ENCODE data around the gene MDN1.
A peak's percentile ranks its signal among the peaks of the same experiment; 100 is the strongest.
"Not testable (repeated sequence)": the region's sequence is repeated elsewhere in the genome, so short reads cannot be mapped to it uniquely, and the experiment has no call there.

The MDN1 gene

DNA sequence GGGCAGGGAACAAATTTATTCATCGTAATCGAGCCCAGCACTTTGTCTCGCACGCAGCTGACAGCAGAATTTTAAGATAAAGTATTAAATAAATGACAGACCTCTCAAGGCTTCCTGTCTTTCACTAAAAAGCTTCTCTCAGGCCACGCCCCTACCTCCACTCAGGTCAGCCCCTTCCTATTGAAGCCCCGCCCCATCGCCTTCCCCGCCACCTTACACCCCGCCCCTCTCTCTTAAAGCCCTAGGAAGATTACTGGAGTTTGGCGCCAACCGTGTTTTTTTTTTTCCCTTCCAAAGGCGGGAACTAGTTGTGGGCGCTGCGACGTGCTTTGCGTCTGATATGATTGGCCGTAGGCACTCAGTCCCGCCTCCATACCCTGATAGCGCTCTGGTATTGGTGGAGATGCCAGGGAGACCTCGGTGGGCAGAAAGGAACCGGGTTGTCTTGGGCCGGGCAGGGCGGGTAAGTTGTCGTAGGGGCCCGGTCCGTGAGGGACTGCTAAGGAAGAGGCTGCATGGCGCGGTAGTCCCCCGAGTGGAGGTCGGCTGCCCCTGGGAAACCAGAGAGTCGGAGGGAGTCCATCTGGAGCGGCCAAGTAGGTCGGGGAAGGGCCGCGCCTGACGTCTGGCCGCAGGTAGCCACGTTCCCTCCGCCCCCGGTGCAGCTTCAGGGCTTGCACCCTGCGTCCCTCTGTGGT, 10.0 kb upstream of the MDN1 start, which contains the start of gene CASP8AP2 (continued):
- TF ChIP-seq, protein P1, sequence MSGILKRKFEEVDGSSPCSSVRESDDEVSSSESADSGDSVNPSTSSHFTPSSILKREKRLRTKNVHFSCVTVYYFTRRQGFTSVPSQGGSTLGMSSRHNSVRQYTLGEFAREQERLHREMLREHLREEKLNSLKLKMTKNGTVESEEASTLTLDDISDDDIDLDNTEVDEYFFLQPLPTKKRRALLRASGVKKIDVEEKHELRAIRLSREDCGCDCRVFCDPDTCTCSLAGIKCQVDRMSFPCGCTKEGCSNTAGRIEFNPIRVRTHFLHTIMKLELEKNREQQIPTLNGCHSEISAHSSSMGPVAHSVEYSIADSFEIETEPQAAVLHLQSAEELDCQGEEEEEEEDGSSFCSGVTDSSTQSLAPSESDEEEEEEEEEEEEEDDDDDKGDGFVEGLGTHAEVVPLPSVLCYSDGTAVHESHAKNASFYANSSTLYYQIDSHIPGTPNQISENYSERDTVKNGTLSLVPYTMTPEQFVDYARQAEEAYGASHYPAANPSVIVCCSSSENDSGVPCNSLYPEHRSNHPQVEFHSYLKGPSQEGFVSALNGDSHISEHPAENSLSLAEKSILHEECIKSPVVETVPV (CRISPR knock-in tag; IDR thresholded peaks at IDR 0.05): no peak
- TF ChIP-seq ZC3H10 (CRISPR knock-in tag; IDR thresholded peaks at IDR 0.05) (no peak), BACH2 (CRISPR knock-in tag; IDR thresholded peaks at IDR 0.05; ENCODE audit: borderline replicate concordance) (no peak), RARB (CRISPR knock-in tag; IDR thresholded peaks at IDR 0.05) (no peak), ZNF8 (CRISPR knock-in tag; IDR thresholded peaks at IDR 0.05) (no peak), ZFP3 (CRISPR knock-in tag; IDR thresholded peaks at IDR 0.05) (no peak)

DNA sequence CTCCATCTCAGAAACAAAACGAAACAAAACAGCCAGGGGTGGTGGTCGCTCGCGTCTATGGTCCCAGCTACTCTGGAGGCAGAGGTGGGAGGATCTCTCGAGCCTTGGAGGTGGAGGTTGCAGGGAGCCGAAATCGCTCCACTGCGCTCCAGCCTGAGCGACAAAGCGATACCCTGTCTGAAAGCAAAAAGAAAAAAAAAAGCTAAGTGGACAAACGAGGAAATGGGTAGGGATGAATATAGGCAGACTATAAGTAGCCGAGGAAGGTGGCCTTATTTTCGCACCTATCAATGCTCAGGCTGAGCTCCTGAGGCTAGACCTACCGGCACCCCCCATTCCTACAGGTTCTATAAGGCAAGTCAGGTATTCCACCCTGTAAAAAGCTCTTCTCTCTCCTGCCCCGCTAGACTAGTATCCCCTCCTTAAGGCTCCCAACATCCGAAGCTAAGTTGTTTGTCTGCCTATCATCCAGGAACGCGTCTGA, 9.4 kb upstream of the MDN1 start:
- TF ChIP-seq SNAI2 (CRISPR knock-in tag; IDR thresholded peaks at IDR 0.05) (no peak), BACH2 (CRISPR knock-in tag; IDR thresholded peaks at IDR 0.05; ENCODE audit: borderline replicate concordance) (no peak), PPARA (CRISPR knock-in tag; IDR thresholded peaks at IDR 0.05; ENCODE audit: borderline replicate concordance) (no peak), ARNTL (CRISPR knock-in tag; IDR thresholded peaks at IDR 0.05; ENCODE audit: borderline replicate concordance, low read depth) (no peak), ESRRG (CRISPR knock-in tag; IDR thresholded peaks at IDR 0.05) (no peak), OSR1 (CRISPR knock-in tag; IDR thresholded peaks at IDR 0.05) (no peak), ZC3H10 (CRISPR knock-in tag; IDR thresholded peaks at IDR 0.05) (no peak), GLIS3 (CRISPR knock-in tag; IDR thresholded peaks at IDR 0.05) (no peak)
- TF ChIP-seq, protein P2, sequence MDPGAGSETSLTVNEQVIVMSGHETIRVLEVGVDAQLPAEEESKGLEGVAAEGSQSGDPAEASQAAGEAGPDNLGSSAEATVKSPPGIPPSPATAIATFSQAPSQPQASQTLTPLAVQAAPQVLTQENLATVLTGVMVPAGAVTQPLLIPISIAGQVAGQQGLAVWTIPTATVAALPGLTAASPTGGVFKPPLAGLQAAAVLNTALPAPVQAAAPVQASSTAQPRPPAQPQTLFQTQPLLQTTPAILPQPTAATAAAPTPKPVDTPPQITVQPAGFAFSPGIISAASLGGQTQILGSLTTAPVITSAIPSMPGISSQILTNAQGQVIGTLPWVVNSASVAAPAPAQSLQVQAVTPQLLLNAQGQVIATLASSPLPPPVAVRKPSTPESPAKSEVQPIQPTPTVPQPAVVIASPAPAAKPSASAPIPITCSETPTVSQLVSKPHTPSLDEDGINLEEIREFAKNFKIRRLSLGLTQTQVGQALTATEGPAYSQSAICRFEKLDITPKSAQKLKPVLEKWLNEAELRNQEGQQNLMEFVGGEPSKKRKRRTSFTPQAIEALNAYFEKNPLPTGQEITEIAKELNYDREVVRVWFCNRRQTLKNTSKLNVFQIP (CRISPR knock-in tag; IDR thresholded peaks at IDR 0.05; ENCODE audit: borderline replicate concordance, low read depth): no peak
- peak; percentile 57 for ATAC-seq

DNA sequence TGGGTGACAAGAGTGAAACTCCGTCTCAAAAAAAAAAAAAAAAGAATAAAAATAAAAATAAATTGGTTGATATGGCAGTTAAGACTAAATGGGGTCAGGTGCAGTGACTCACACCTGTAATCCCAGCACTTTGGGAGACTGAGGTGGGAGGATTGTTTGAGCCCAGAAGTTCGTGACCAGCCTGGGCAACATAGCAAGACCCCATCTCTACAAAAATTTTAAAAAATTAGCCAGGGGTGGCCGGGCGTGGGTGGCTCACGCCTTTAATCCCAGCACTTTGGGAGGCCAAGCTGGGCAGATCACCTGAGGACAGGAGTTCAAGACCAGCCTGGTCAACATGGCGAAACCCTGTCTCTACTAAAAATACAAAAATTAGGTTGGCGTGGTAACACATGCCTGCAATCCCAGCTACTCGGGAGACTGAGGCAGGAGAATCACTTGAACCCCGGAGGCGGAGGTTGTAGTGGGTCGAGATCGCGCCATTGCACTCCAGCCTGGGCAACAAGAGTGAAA, 8.9 kb upstream of the MDN1 start:
- ATAC-seq: not testable (repeated sequence)

DNA sequence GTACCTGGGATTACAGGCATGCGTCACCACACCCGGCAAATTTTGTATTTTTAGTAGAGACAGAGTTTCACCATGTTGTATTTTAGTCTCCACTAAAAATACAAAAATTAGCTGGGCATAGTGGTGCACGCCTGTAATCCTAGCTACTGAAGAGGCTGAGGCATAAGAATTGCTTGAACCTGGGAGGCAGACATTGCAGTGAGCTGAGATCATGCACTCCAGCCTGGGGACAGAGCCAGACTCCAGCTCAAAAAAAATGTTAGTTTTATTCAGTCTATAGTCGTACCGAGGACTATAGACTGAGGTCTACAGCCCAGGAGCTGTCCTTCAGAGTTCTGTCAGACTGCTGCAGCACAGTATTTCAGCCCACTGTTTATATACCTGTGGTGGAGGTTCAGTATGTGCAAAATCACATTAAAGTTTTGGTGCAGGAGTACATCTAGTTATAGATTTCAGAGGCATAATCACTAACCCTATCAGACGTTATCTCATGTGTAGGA, 6.5 kb upstream of the MDN1 start:
- ATAC-seq: no peak
- TF ChIP-seq GLIS3 (CRISPR knock-in tag; IDR thresholded peaks at IDR 0.05) (no peak), OSR1 (CRISPR knock-in tag; IDR thresholded peaks at IDR 0.05) (no peak), ZFP30 (CRISPR knock-in tag; IDR thresholded peaks at IDR 0.05) (no peak), ZC3H10 (CRISPR knock-in tag; IDR thresholded peaks at IDR 0.05) (no peak), ZFP3 (CRISPR knock-in tag; IDR thresholded peaks at IDR 0.05) (no peak), SNAI2 (CRISPR knock-in tag; IDR thresholded peaks at IDR 0.05) (no peak)
- TF ChIP-seq, protein P3, sequence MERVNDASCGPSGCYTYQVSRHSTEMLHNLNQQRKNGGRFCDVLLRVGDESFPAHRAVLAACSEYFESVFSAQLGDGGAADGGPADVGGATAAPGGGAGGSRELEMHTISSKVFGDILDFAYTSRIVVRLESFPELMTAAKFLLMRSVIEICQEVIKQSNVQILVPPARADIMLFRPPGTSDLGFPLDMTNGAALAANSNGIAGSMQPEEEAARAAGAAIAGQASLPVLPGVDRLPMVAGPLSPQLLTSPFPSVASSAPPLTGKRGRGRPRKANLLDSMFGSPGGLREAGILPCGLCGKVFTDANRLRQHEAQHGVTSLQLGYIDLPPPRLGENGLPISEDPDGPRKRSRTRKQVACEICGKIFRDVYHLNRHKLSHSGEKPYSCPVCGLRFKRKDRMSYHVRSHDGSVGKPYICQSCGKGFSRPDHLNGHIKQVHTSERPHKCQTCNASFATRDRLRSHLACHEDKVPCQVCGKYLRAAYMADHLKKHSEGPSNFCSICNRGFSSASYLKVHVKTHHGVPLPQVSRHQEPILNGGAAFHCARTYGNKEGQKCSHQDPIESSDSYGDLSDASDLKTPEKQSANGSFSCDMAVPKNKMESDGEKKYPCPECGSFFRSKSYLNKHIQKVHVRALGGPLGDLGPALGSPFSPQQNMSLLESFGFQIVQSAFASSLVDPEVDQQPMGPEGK (CRISPR knock-in tag; IDR thresholded peaks at IDR 0.05; ENCODE audit: borderline replicate concordance): no peak
- TF ChIP-seq, protein P1 (CRISPR knock-in tag; IDR thresholded peaks at IDR 0.05): no peak
- TF ChIP-seq, protein P4, sequence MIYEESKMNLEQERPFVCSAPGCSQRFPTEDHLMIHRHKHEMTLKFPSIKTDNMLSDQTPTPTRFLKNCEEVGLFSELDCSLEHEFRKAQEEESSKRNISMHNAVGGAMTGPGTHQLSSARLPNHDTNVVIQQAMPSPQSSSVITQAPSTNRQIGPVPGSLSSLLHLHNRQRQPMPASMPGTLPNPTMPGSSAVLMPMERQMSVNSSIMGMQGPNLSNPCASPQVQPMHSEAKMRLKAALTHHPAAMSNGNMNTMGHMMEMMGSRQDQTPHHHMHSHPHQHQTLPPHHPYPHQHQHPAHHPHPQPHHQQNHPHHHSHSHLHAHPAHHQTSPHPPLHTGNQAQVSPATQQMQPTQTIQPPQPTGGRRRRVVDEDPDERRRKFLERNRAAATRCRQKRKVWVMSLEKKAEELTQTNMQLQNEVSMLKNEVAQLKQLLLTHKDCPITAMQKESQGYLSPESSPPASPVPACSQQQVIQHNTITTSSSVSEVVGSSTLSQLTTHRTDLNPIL (CRISPR knock-in tag; IDR thresholded peaks at IDR 0.05; ENCODE audit: low read depth): no peak
- TF ChIP-seq, protein P5, sequence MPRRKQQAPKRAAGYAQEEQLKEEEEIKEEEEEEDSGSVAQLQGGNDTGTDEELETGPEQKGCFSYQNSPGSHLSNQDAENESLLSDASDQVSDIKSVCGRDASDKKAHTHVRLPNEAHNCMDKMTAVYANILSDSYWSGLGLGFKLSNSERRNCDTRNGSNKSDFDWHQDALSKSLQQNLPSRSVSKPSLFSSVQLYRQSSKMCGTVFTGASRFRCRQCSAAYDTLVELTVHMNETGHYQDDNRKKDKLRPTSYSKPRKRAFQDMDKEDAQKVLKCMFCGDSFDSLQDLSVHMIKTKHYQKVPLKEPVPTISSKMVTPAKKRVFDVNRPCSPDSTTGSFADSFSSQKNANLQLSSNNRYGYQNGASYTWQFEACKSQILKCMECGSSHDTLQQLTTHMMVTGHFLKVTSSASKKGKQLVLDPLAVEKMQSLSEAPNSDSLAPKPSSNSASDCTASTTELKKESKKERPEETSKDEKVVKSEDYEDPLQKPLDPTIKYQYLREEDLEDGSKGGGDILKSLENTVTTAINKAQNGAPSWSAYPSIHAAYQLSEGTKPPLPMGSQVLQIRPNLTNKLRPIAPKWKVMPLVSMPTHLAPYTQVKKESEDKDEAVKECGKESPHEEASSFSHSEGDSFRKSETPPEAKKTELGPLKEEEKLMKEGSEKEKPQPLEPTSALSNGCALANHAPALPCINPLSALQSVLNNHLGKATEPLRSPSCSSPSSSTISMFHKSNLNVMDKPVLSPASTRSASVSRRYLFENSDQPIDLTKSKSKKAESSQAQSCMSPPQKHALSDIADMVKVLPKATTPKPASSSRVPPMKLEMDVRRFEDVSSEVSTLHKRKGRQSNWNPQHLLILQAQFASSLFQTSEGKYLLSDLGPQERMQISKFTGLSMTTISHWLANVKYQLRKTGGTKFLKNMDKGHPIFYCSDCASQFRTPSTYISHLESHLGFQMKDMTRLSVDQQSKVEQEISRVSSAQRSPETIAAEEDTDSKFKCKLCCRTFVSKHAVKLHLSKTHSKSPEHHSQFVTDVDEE (CRISPR knock-in tag; IDR thresholded peaks at IDR 0.05): no peak
- TF ChIP-seq, protein P2 (CRISPR knock-in tag; IDR thresholded peaks at IDR 0.05; ENCODE audit: borderline replicate concordance, low read depth): no peak
